ENCODE measurements around the gene CTTN.

CTTN gene

DNA sequence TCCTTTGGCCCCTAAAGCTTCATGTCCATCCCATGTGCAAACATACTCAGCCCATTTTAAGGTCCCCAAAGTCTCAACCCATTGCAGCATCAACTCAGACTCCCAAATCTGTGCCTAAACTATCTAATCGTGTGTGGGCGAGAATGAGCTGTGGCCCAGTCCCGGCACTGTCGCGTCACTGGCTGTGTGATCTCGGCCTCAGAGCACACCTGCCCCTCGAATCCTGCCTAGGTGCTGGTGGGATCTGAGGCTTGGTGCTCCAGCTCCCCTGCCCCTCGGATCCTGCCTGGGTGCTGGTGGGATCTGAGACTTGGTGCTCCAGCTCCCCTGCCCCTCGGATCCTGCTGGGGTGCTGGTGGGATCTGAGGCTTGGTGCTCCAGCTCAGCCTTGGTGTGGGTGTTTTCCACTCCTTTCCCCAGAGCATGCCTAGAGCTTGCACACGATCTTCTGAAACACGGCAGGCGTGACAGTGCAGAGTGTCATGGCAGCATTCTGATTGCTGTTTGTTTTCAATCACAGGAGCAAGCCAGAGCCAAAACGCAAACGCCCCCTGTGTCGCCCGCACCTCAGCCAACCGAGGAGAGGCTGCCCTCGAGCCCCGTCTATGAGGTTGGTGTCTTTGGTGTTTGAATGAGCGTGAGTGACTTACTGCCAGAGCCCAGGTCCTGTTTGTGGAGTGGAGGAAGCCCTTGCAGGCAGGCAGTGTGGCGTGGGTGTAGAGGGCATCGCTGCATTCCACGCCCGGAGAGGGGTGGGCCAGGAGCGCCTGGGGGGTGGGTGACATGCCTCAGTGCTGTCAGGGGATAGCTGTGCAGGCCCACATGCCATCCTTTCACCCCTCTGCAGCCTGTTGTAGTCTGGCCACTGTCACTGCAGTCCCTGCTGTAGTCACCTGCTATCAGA, 32.6 kb downstream of the CTTN start:
- TF ChIP-seq, protein P1, sequence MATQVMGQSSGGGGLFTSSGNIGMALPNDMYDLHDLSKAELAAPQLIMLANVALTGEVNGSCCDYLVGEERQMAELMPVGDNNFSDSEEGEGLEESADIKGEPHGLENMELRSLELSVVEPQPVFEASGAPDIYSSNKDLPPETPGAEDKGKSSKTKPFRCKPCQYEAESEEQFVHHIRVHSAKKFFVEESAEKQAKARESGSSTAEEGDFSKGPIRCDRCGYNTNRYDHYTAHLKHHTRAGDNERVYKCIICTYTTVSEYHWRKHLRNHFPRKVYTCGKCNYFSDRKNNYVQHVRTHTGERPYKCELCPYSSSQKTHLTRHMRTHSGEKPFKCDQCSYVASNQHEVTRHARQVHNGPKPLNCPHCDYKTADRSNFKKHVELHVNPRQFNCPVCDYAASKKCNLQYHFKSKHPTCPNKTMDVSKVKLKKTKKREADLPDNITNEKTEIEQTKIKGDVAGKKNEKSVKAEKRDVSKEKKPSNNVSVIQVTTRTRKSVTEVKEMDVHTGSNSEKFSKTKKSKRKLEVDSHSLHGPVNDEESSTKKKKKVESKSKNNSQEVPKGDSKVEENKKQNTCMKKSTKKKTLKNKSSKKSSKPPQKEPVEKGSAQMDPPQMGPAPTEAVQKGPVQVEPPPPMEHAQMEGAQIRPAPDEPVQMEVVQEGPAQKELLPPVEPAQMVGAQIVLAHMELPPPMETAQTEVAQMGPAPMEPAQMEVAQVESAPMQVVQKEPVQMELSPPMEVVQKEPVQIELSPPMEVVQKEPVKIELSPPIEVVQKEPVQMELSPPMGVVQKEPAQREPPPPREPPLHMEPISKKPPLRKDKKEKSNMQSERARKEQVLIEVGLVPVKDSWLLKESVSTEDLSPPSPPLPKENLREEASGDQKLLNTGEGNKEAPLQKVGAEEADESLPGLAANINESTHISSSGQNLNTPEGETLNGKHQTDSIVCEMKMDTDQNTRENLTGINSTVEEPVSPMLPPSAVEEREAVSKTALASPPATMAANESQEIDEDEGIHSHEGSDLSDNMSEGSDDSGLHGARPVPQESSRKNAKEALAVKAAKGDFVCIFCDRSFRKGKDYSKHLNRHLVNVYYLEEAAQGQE (IDR thresholded peaks at IDR 0.05; ENCODE audit: insufficient read depth in 1 of 2, low read depth in 2 of 2, low read length in 2 of 2), result no peak
- TF ChIP-seq POLR2AphosphoS5 (IDR thresholded peaks at IDR 0.05; ENCODE audit: low read depth, low read length) (no peak), FOXP2 (optimal IDR thresholded peaks at IDR 0.05; ENCODE audit: borderline replicate concordance, extremely low read depth, extremely low read length, insufficient read depth) (no peak), TAF1 (IDR thresholded peaks at IDR 0.05; ENCODE audit: borderline replicate concordance, insufficient read depth, low read length) (no peak), SIN3A (IDR thresholded peaks at IDR 0.05; ENCODE audit: borderline replicate concordance, insufficient read depth, low read length) (no peak)

DNA sequence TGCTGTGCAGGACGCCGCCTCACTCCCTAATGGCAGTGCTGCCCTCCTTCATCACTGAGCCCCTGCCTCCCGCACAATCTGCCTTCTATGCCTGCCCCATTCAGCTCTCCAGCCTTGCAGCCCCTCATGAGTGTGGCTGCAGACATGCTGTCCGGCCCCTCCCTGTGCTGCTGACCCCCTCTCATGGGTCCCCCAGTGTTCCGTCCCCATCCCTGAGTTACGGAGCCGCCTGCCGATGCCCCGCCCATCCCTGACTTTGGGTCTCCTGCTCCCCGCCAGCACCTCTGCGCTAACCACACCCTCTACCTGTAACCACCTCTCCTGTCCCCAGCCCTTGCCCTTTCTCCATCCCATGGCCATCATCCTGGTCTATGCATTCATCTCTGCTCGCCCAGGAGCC, 33.3 kb downstream of the CTTN start:
- TF ChIP-seq TAF1 (IDR thresholded peaks at IDR 0.05; ENCODE audit: borderline replicate concordance, insufficient read depth, low read length) (no peak), SIN3A (IDR thresholded peaks at IDR 0.05; ENCODE audit: borderline replicate concordance, insufficient read depth, low read length) (no peak), FOXP2 (optimal IDR thresholded peaks at IDR 0.05; ENCODE audit: borderline replicate concordance, extremely low read depth, extremely low read length, insufficient read depth) (no peak), POLR2AphosphoS5 (IDR thresholded peaks at IDR 0.05; ENCODE audit: low read depth, low read length) (no peak)
- TF ChIP-seq, protein P1 (IDR thresholded peaks at IDR 0.05; ENCODE audit: insufficient read depth in 1 of 2, low read depth in 2 of 2, low read length in 2 of 2), result no peak

DNA sequence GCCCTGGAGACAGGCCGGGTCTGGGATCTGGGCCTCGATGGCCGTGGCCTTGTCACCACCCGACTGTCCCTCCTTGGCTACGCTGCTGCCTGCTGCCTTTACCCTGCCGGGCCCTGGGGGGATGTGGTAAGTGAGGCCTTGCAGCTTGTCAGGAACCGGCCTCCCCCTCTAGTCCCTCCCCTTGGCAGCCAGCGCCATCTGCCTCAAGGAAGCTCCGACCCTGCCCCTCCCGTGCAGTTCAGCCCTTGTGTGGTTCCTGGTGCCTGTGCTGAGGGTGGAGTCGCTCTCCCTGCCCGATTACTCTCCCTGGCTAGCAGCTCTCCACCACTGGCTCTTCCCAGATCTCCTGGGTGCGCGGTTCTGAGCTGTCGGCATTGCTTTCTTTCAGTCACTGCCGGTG, 33.7 kb downstream of the CTTN start:
- TF ChIP-seq TAF1 (IDR thresholded peaks at IDR 0.05; ENCODE audit: borderline replicate concordance, insufficient read depth, low read length) (no peak), FOXP2 (optimal IDR thresholded peaks at IDR 0.05; ENCODE audit: borderline replicate concordance, extremely low read depth, extremely low read length, insufficient read depth) (no peak), POLR2AphosphoS5 (IDR thresholded peaks at IDR 0.05; ENCODE audit: low read depth, low read length) (no peak), SIN3A (IDR thresholded peaks at IDR 0.05; ENCODE audit: borderline replicate concordance, insufficient read depth, low read length) (no peak)
- TF ChIP-seq, protein P1 (IDR thresholded peaks at IDR 0.05; ENCODE audit: insufficient read depth in 1 of 2, low read depth in 2 of 2, low read length in 2 of 2), result no peak

GRCh38 chr11:70432580-70432979, 34.3 kb downstream of the CTTN start:
- TF ChIP-seq SIN3A (IDR thresholded peaks at IDR 0.05; ENCODE audit: borderline replicate concordance, insufficient read depth, low read length), result no peak
- TF ChIP-seq, protein P1 (IDR thresholded peaks at IDR 0.05; ENCODE audit: insufficient read depth in 1 of 2, low read depth in 2 of 2, low read length in 2 of 2), result no peak
- TF ChIP-seq TAF1 (IDR thresholded peaks at IDR 0.05; ENCODE audit: borderline replicate concordance, insufficient read depth, low read length), result no peak
- TF ChIP-seq FOXP2 (optimal IDR thresholded peaks at IDR 0.05; ENCODE audit: borderline replicate concordance, extremely low read depth, extremely low read length, insufficient read depth), result no peak
- TF ChIP-seq POLR2AphosphoS5 (IDR thresholded peaks at IDR 0.05; ENCODE audit: low read depth, low read length), result no peak
